HEK293T (cell line): Measurements from ENCODE around the gene REXO4.
A peak's percentile ranks its signal among the peaks of the same experiment; 100 is the strongest.

Experiments used
- CTCF ChIA-PET: fragments of 350-600 bp; formaldehyde crosslinking; extraction: SDS; loops from one replicate; lab custom pipeline; 2021; ENCODE audit warnings: antibody characterized with exemption, inconsistent platforms; lab: Yijun Ruan, JAX
- POLR2A ChIA-PET: fragments of 350-600 bp; formaldehyde crosslinking; extraction: SDS; loops from one replicate; lab custom pipeline; 2020; ENCODE audit warnings: antibody characterized with exemption, inconsistent platforms; lab: Yijun Ruan, JAX
- DNase-seq: peaks from one replicate; pipeline ENCODE4 v3.0.0; 2012; ENCODE audit warnings: mixed read lengths; ENCODE audit errors: extremely low spot score
- ARNT ChIP-seq: fragments of 450-650 bp; IDR thresholded peaks from 2 replicates; pipeline ENCODE4 v1.6.1; 2017; ENCODE audit warnings: mild to moderate bottlenecking
- BHLHE40 ChIP-seq: fragments of 450-650 bp; IDR thresholded peaks from 2 replicates; pipeline ENCODE4 v1.6.1; 2016; ENCODE audit warnings: mild to moderate bottlenecking, moderate library complexity, borderline replicate concordance
- CTBP1 ChIP-seq: fragments of 450-650 bp; IDR thresholded peaks from 2 replicates; pipeline ENCODE4 v1.6.1; 2016; ENCODE audit warnings: borderline replicate concordance
- ELF4 ChIP-seq: fragments of 450-650 bp; IDR thresholded peaks from 2 replicates; pipeline ENCODE4 v1.6.1; 2017; ENCODE audit warnings: antibody characterized with exemption
- FOXA1 ChIP-seq: fragments of 450-650 bp; IDR thresholded peaks from 2 replicates; pipeline ENCODE4 v1.6.1; 2016; ENCODE audit warnings: mild to moderate bottlenecking
- FOXK2 ChIP-seq: fragments of 450-650 bp; IDR thresholded peaks from 2 replicates; pipeline ENCODE4 v1.6.1; 2016; ENCODE audit warnings: mild to moderate bottlenecking
- FOXM1 ChIP-seq: fragments of 450-650 bp; IDR thresholded peaks from 2 replicates; pipeline ENCODE4 v1.6.1; 2017; ENCODE audit warnings: mild to moderate bottlenecking, borderline replicate concordance
- HDGF ChIP-seq: fragments of 450-650 bp; IDR thresholded peaks from 2 replicates; pipeline ENCODE4 v1.6.1; 2017; ENCODE audit warnings: antibody characterized with exemption, borderline replicate concordance
- L3MBTL2 ChIP-seq: fragments of 450-650 bp; conservative IDR thresholded peaks from 2 replicates; pipeline ENCODE4 v1.6.1; 2016; ENCODE audit warnings: mild to moderate bottlenecking
- LEF1 ChIP-seq: fragments of 450-650 bp; IDR thresholded peaks from 2 replicates; pipeline ENCODE4 v1.6.1; 2017; ENCODE audit warnings: mild to moderate bottlenecking, borderline replicate concordance
- NFRKB ChIP-seq: fragments of 450-650 bp; IDR thresholded peaks from 2 replicates; pipeline ENCODE4 v1.6.1; 2016; ENCODE audit warnings: mild to moderate bottlenecking, moderate library complexity
- PKNOX1 ChIP-seq: fragments of 450-650 bp; IDR thresholded peaks from 2 replicates; pipeline ENCODE4 v1.6.1; 2016
- SP1 ChIP-seq: fragments of 450-650 bp; IDR thresholded peaks from 2 replicates; pipeline ENCODE4 v1.6.1; 2017
- SUZ12 ChIP-seq: fragments of 450-650 bp; IDR thresholded peaks from 2 replicates; pipeline ENCODE4 v1.6.1; 2016; ENCODE audit warnings: mild to moderate bottlenecking
- TARDBP ChIP-seq: fragments of 450-650 bp; IDR thresholded peaks from 2 replicates; pipeline ENCODE4 v1.6.1; 2016
- ZNF384 ChIP-seq: fragments of 450-650 bp; IDR thresholded peaks from 2 replicates; pipeline ENCODE4 v1.6.1; 2016

REXO4 gene

GRCh38 chr9:133426011-133426410, 8.2 kb upstream of the REXO4 start:
- ChIA-PET CTCF (no interaction called here), POLR2A (interaction anchor here (1.5 kb wide), 1 partner anchor 51 kb away, joined by 5 read pairs; no protein-coding TSS in a partner anchor)
- no peak for DNase-seq

GRCh38 chr9:133425049-133425632, 7.3 kb upstream of the REXO4 start:
- DNase-seq, result no peak
- CTCF ChIA-PET, result no interaction called here
- POLR2A ChIA-PET, result interaction anchor here (1.3 to 1.5 kb wide), 2 partner anchors 35 to 50 kb away, joined by 5 read pairs; partner anchors contain the start of gene CACFD1
- no peak for TF ChIP-seq LEF1
- no peak for TF ChIP-seq NFRKB
- no peak for TF ChIP-seq SP1
- TF ChIP-seq FOXA1, result no peak
- no peak for TF ChIP-seq ARNT
- no peak for TF ChIP-seq PKNOX1
- TF ChIP-seq ELF4, result no peak
- TF ChIP-seq HDGF, result no peak
- no peak for TF ChIP-seq L3MBTL2

More at GRCh38 chr9:133426011-133426410, 8.2 kb upstream of the REXO4 start:
- no peak for TF ChIP-seq FOXM1
- TF ChIP-seq BHLHE40, result no peak
- no peak for TF ChIP-seq TARDBP
- no peak for TF ChIP-seq PKNOX1
- TF ChIP-seq HDGF, result no peak
- no peak for TF ChIP-seq FOXK2
- TF ChIP-seq SUZ12, result no peak
- TF ChIP-seq ELF4, result no peak
- no peak for TF ChIP-seq LEF1
- TF ChIP-seq CTBP1, result no peak
- TF ChIP-seq NFRKB, result no peak
- no peak for TF ChIP-seq SP1

GRCh38 chr9:133424187-133424586, 6.4 kb upstream of the REXO4 start:
- no peak for DNase-seq
- no peak for TF ChIP-seq BHLHE40
- TF ChIP-seq ELF4, result no peak
- TF ChIP-seq SP1, result no peak
- no peak for TF ChIP-seq FOXA1
- TF ChIP-seq NFRKB, result no peak
- TF ChIP-seq TARDBP, result no peak
- TF ChIP-seq LEF1, result no peak
- no peak for TF ChIP-seq SUZ12
- TF ChIP-seq L3MBTL2, result no peak
- TF ChIP-seq ARNT, result no peak
- TF ChIP-seq CTBP1, result no peak
- TF ChIP-seq HDGF, result no peak
- TF ChIP-seq FOXM1, result no peak
- TF ChIP-seq PKNOX1, result no peak
- no peak for TF ChIP-seq FOXK2
- no peak for TF ChIP-seq ZNF384
- ChIA-PET CTCF (no interaction called here), POLR2A (interaction anchor here (1.3 kb wide), 1 partner anchor 36 kb away, joined by 5 read pairs; the partner anchor contains the start of gene CACFD1)

GRCh38 chr9:133423216-133423615, 5.4 kb upstream of the REXO4 start:
- ChIA-PET CTCF (no interaction called here), POLR2A (interaction anchor here (1.4 kb wide), 1 partner anchor 37 kb away, joined by 3 read pairs; the partner anchor contains the start of gene CACFD1)
- TF ChIP-seq CTBP1, result no peak
- no peak for TF ChIP-seq FOXA1
- TF ChIP-seq L3MBTL2, result no peak
- TF ChIP-seq HDGF, result no peak
- no peak for TF ChIP-seq PKNOX1
- TF ChIP-seq ARNT, result no peak
- TF ChIP-seq LEF1, result no peak
- no peak for TF ChIP-seq NFRKB
- TF ChIP-seq TARDBP, result no peak
- DNase-seq, result no peak

- TF ChIP-seq ELF4 (no peak), ARNT (no peak), CTBP1 (no peak), SP1 (no peak), PKNOX1 (no peak), FOXM1 (no peak), TARDBP (no peak), FOXA1 (no peak), FOXK2 (no peak), BHLHE40 (no peak), L3MBTL2 (no peak), LEF1 (no peak), HDGF (no peak), ZNF384 (no peak), SUZ12 (no peak), NFRKB (no peak)
- POLR2A ChIA-PET, result interaction anchor here (1.4 kb wide), 1 partner anchor 38 kb away, joined by 3 read pairs; the partner anchor contains the start of gene CACFD1
- DNase-seq, result peak; percentile 31
- CTCF ChIA-PET, result interaction anchor here (0.7 kb wide), 1 partner anchor 383 kb away, joined by 4 read pairs; no protein-coding TSS in a partner anchor
Measured at GRCh38 chr9:133421615-133422542, 4.1 kb upstream of the REXO4 start, which contains the start of gene ADAMTS13. Gene ADAMTS13 (plus strand): TSS chr9:133422367. CDS start chr9:133422444, 77 bp downstream.
